GM18498 (cell line): Measurements from ENCODE around the gene EYS.
"Not testable (repeated sequence)": the region's sequence is repeated elsewhere in the genome, so short reads cannot be mapped to it uniquely, and the experiment has no call there.

ENCODE experiments used
- ATAC-seq: cut with Tn5 transposase; IDR thresholded peaks from one replicate; pipeline ENCODE4 v1.9.1; 2021; ENCODE audit warnings: mild to moderate bottlenecking, moderate library complexity; ENCODE audit not compliant: unreplicated experiment

Gene EYS

GRCh38 chr6:63790334-63790733 is 1916.7 kb downstream of the EYS start:
- ATAC-seq = peak; percentile 37

GRCh38 chr6:63789699-63790098 is 1917.3 kb downstream of the EYS start:
- no peak for ATAC-seq

- ATAC-seq = no peak
Measured at GRCh38 chr6:63788569-63788968, 1918.5 kb downstream of the EYS start.

- no peak for ATAC-seq
Measured at GRCh38 chr6:63787021-63787420, 1920.0 kb downstream of the EYS start.

GRCh38 chr6:63785006-63785405 is 1922.0 kb downstream of the EYS start:
- ATAC-seq = no peak

GRCh38 chr6:63783096-63783495 is 1923.9 kb downstream of the EYS start:
- no peak for ATAC-seq

GRCh38 chr6:63774961-63775360 is 1932.1 kb downstream of the EYS start:
- no peak for ATAC-seq

- no peak for ATAC-seq
Measured at GRCh38 chr6:63773200-63773599, 1933.8 kb downstream of the EYS start.

- ATAC-seq = no peak
Measured at GRCh38 chr6:63765828-63766227, 1941.2 kb downstream of the EYS start.

GRCh38 chr6:63764318-63764916 is 1942.6 kb downstream of the EYS start:
- ATAC-seq = no peak

GRCh38 chr6:63760199-63760598 is 1946.8 kb downstream of the EYS start:
- no peak for ATAC-seq

- ATAC-seq = no peak
Measured at GRCh38 chr6:63759605-63760105, 1947.4 kb downstream of the EYS start.

GRCh38 chr6:63757826-63758225 is 1949.2 kb downstream of the EYS start:
- no peak for ATAC-seq

GRCh38 chr6:63757275-63757674 is 1949.8 kb downstream of the EYS start:
- ATAC-seq = not testable (repeated sequence)

- no peak for ATAC-seq
Measured at GRCh38 chr6:63750400-63750799, 1956.6 kb downstream of the EYS start.

GRCh38 chr6:63745784-63746183 is 1961.2 kb downstream of the EYS start:
- no peak for ATAC-seq

- no peak for ATAC-seq
Measured at GRCh38 chr6:63744810-63745209, 1962.2 kb downstream of the EYS start.

GRCh38 chr6:63743691-63744090 is 1963.3 kb downstream of the EYS start:
- ATAC-seq = no peak

- ATAC-seq = no peak
Measured at GRCh38 chr6:63742060-63742459, 1965.0 kb downstream of the EYS start.

GRCh38 chr6:63740709-63741108 is 1966.3 kb downstream of the EYS start:
- no peak for ATAC-seq

GRCh38 chr6:63739094-63739687 is 1967.8 kb downstream of the EYS start:
- ATAC-seq = no peak

- ATAC-seq = not testable (repeated sequence)
Measured at GRCh38 chr6:63738190-63738589, 1968.8 kb downstream of the EYS start.

GRCh38 chr6:63734923-63735322 is 1972.1 kb downstream of the EYS start:
- no peak for ATAC-seq
